ENCODE results near the gene KCP. TPM values are rescaled to one million over a fixed set of nuclear protein-coding genes. Genes with fewer than 3 reads are reported as not detected.

The KCP gene
- total RNA-seq: 19.8 to 23.7 TPM (median 22.5 TPM) in 3 replicates

DNA sequence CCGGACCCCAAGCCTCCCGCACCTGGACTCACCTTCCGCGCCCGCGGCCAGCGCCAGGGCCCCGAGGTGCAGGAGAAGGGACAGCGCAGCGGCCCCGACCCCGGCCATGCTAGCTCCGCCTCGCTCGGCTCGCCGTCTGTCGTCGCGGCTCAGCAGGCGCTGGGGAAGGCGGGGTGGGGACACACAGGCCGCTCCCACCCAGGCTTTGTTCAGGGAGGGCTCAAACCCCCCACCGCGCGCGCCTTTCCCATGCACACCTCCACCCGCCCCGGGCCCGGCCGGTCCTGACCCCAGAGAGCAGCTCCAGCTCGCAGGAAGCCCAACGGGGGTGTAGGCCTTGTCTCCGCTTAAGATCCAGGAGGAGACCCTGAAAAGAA lies at the start of gene KCP:
KCP (minus strand) TSS at position 141 of the 377 bp plus-strand sequence; CDS start at position 108, 33 bp downstream.
- TF ChIP-seq, protein P1, sequence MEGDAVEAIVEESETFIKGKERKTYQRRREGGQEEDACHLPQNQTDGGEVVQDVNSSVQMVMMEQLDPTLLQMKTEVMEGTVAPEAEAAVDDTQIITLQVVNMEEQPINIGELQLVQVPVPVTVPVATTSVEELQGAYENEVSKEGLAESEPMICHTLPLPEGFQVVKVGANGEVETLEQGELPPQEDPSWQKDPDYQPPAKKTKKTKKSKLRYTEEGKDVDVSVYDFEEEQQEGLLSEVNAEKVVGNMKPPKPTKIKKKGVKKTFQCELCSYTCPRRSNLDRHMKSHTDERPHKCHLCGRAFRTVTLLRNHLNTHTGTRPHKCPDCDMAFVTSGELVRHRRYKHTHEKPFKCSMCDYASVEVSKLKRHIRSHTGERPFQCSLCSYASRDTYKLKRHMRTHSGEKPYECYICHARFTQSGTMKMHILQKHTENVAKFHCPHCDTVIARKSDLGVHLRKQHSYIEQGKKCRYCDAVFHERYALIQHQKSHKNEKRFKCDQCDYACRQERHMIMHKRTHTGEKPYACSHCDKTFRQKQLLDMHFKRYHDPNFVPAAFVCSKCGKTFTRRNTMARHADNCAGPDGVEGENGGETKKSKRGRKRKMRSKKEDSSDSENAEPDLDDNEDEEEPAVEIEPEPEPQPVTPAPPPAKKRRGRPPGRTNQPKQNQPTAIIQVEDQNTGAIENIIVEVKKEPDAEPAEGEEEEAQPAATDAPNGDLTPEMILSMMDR (IDR thresholded peaks at IDR 0.05; ENCODE audit: unreplicated experiment): no peak
- peaks cover 25% of the 10 kb centered on the region for H3K4me1 Mint-ChIP-seq
- H3K27ac Mint-ChIP-seq: peak within 1 kb of the TSS; percentile 95
- H3K9me3 Mint-ChIP-seq: no peaks in the 10 kb centered on the region
- H3K27me3 Mint-ChIP-seq (ENCODE audit: low read depth): peaks cover 60% of the 10 kb centered on the region
- H3K4me3 Mint-ChIP-seq: peak within 1 kb of the TSS; percentile 79
- no peak for DNase-seq (ENCODE audit: low spot score in 2 of 2, unreplicated experiment in 2 of 2)
- no peaks in the 10 kb centered on the region for H3K36me3 Mint-ChIP-seq

DNA sequence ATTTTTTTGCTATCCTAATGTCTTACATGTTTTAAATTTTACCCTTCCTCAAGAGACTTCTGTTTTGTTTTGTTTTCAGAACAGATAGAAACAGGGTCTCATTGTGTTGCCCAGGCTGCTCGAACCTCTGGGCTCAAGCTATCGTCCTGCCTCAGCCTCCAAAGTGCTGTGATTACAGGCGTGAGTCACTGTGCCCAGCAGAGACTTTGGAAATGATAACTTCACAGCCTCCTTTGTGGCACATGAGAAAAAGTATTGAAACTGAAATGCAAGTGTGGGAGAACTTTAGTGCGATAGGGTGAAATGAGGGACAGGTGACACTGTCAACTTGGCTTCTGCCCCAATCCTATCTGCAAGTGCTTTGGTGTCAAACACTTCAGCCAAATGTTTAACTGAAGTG lies 48.8 kb upstream of the KCP start:
- Mint-ChIP-seq H3K27ac (no peak overlapping the region), H3K9me3 (no peaks in the 10 kb centered on the region), H3K4me3 (no peak overlapping the region), H3K36me3 (peaks cover 50% of the 10 kb centered on the region), H3K4me1 (peaks cover 20% of the 10 kb centered on the region), H3K27me3 (ENCODE audit: low read depth) (no peaks in the 10 kb centered on the region)
- TF ChIP-seq, protein P1 (IDR thresholded peaks at IDR 0.05; ENCODE audit: unreplicated experiment): no peak
- DNase-seq (ENCODE audit: low spot score in 2 of 2, unreplicated experiment in 2 of 2): no peak

DNA sequence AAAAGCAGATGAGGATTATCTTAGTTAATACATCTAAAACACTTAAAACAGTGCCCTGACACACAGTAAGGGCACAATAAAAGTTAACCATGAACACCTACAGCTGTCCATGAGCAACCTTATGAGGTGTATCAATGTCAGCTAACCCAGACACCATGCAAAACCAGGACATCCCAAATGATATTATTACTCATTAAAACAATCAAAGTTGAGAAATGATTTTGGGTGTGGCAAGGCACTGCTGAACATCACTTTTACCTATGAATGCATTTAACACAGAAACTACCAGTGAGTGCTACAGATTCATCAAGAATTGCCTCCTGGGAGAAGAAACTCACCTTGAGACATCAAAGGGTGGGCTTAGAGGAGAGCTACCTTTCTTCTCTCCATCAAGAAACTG lies 45.5 kb upstream of the KCP start:
- TF ChIP-seq, protein P1 (IDR thresholded peaks at IDR 0.05; ENCODE audit: unreplicated experiment): no peak
- peaks cover 5% of the 10 kb centered on the region for H3K4me1 Mint-ChIP-seq
- no peak overlapping the region for H3K4me3 Mint-ChIP-seq
- DNase-seq (ENCODE audit: low spot score in 2 of 2, unreplicated experiment in 2 of 2): no peak
- no peaks in the 10 kb centered on the region for H3K9me3 Mint-ChIP-seq
- no peak overlapping the region for H3K27ac Mint-ChIP-seq
- H3K36me3 Mint-ChIP-seq: peaks cover 40% of the 10 kb centered on the region
- H3K27me3 Mint-ChIP-seq (ENCODE audit: low read depth): no peaks in the 10 kb centered on the region

DNA sequence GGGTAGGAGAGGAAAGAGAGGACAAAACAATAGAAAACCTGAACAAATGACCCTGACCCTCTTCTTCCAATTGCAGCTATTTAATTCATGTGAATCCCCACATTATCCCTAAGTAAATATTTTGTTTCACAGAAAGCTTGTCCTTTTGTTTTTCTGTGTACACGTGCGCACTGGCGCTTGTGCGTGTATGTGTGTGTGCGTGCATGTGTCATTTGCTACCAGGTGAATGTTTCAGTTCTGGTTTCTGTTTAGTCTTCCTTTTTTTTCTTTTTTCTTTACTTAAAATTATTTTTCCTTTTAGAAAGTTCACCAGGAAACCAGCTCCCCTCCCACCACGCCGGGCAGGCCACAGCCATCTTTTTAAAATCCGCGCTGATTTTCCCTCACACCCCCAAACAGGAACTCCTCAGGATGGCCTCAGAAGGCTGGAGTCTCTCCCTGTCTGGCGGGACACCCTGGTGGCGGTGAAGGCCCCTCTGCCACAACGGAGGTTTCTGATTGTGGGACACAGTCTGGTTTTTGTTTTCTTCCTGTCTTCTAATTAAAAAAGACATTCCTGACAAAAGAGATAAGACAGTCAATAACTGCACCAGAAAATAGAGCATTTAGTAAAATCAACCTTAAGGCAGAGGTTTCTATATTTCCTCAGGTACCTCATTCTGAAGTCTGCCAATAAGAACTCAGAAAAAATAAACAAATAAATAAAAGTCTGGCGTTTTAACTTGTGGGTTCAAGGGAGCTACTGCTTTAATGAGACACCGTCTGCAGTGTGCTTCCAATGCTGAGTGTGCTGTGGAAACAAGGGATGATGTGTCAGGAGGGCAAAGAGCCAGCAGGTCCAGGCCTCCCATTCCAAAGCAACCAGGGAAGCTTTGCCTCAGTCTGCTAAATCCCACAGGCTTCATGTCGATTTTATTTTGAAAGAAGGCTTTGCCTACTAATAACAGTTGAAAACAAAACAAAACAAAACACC lies 44.6 kb upstream of the KCP start:
- Mint-ChIP-seq H3K27ac (peak overlapping the region; percentile 43), H3K9me3 (no peaks in the 10 kb centered on the region), H3K4me1 (peaks cover 5% of the 10 kb centered on the region), H3K36me3 (peaks cover 40% of the 10 kb centered on the region), H3K27me3 (ENCODE audit: low read depth) (no peaks in the 10 kb centered on the region), H3K4me3 (no peak overlapping the region)
- TF ChIP-seq, protein P1 (IDR thresholded peaks at IDR 0.05; ENCODE audit: unreplicated experiment): no peak
- no peak for DNase-seq (ENCODE audit: low spot score in 2 of 2, unreplicated experiment in 2 of 2)

DNA sequence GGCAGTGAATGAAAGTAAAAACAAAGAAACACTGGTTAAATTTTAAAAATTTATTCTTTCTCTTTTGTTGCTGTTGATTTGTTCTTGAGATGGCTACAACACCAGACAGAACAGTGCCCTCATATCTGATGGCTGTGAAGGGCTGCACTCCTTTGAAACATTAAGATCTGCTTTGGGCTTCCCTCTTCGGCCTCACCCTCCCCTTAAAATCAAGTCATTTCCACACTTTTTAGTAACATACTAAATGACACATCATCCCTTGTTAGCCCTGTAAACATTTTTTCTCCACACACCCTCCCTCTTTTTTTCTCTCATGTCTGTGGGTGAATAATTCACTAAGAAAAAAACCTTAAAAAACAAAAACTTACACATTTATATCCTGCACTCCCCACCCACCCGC lies 43.6 kb upstream of the KCP start:
- no peaks in the 10 kb centered on the region for H3K27me3 Mint-ChIP-seq (ENCODE audit: low read depth)
- H3K36me3 Mint-ChIP-seq: peaks cover 33% of the 10 kb centered on the region
- TF ChIP-seq, protein P1 (IDR thresholded peaks at IDR 0.05; ENCODE audit: unreplicated experiment): no peak
- DNase-seq (ENCODE audit: low spot score in 2 of 2, unreplicated experiment in 2 of 2): no peak
- H3K4me3 Mint-ChIP-seq: no peak overlapping the region
- peaks cover 5% of the 10 kb centered on the region for H3K4me1 Mint-ChIP-seq
- H3K27ac Mint-ChIP-seq: no peak overlapping the region
- H3K9me3 Mint-ChIP-seq: no peaks in the 10 kb centered on the region

Data from mesothelial cell of epicardium (in vitro differentiated cells).